Measurements from ENCODE around the gene IGSF9. TPM values are rescaled to one million over a fixed set of nuclear protein-coding genes. Genes with fewer than 3 reads are reported as not detected.

Gene IGSF9
- total and polyA plus RNA-seq, 2 donors: 1.6 to 1.7 TPM

DNA sequence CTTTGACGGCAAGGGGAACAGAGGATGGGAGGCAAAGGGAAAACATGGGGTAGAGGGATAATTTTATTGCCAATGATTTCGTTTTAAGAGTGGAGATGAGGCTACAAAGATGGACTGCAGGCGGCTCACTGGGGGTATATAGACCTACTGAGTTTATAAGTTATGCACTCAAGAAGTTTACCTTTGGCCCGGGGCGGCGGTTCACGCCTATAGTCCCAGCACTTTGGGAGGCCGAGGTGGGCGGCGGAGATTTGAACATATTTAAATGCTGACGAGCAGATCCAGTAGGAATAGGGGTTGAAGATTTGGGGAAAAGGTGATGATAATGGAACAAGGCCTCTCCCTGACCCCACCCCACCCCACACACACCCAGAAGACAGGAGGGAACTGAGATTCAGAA lies 16.8 kb upstream of the IGSF9 start:
- no peak for DNase-seq (ENCODE audit: extremely low spot score)
- Histone ChIP-seq H3K36me3 (ENCODE audit: insufficient read depth) (no peaks in the 10 kb centered on the region), H3K4me1 (ENCODE audit: insufficient read depth) (peaks cover 1% of the 10 kb centered on the region), H3K27ac (ENCODE audit: low read depth) (no peak overlapping the region), H3K4me3 (ENCODE audit: low read depth, low read length) (no peak overlapping the region)
- 77% methylated on average over 11 of the region's 11 CpGs for WGBS

DNA sequence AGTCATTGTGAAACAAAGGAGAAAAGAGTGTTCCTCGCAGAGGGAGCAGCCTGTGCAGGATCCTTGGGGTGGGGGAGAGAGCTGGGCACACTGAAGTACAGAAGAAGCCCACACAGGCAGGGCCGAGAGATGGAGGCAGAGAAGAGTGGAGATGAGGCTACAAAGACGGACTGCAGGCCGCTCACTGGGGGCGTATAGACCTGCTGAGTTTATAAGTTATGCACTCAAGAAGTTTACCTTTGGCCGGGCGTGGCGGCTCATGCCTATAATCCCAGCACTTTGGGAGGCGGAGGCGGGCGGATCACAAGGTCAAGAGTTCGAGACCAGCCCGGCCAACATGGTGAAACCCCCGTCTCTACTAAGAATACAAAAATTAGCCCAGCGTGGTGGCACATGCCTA lies 16.2 kb upstream of the IGSF9 start:
- no peaks in the 10 kb centered on the region for H3K36me3 ChIP-seq (ENCODE audit: insufficient read depth)
- H3K4me3 ChIP-seq (ENCODE audit: low read depth, low read length): no peak overlapping the region
- H3K27ac ChIP-seq (ENCODE audit: low read depth): no peak overlapping the region
- H3K4me1 ChIP-seq (ENCODE audit: insufficient read depth): peaks cover 1% of the 10 kb centered on the region
- 34% methylated on average over 15 of the region's 15 CpGs for WGBS
- no peak for DNase-seq (ENCODE audit: extremely low spot score)

DNA sequence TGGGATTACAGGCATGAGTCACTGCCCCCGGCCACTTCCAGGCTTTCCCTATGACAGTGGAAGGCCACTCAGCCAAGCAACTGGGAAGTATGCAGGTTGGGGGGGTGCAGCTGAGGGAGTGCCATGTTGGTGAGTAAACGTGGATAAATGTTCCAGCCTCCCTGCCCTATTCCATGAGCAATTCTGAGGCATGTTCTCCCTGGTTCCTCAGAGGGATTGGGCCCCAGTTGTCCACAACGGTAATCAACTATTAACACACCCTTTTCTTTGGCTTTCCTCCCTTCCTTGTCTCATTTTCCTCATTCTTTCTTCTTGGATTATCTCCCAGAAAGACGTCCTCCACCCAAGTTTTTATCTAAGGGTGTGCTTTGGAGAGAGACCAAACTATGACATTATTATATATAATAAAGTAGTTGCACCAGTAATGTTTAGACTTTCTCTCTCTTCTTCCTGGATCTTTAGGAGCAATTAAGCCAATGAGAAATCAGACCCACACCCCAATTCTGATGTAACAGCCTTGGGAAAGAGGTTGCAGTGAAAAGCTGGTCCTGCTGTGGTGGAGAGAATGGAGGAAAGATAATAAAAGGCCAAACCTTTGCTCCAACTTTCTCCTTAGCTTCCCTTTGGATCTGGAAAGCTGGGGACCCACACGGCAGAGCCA lies 15.4 kb upstream of the IGSF9 start:
- Histone ChIP-seq H3K36me3 (ENCODE audit: insufficient read depth) (no peaks in the 10 kb centered on the region), H3K27ac (ENCODE audit: low read depth) (no peak overlapping the region), H3K4me3 (ENCODE audit: low read depth, low read length) (no peak overlapping the region), H3K4me1 (ENCODE audit: insufficient read depth) (peaks cover 1% of the 10 kb centered on the region)
- DNase-seq (ENCODE audit: extremely low spot score): no peak
- 22% methylated on average over 5 of the region's 5 CpGs for WGBS

DNA sequence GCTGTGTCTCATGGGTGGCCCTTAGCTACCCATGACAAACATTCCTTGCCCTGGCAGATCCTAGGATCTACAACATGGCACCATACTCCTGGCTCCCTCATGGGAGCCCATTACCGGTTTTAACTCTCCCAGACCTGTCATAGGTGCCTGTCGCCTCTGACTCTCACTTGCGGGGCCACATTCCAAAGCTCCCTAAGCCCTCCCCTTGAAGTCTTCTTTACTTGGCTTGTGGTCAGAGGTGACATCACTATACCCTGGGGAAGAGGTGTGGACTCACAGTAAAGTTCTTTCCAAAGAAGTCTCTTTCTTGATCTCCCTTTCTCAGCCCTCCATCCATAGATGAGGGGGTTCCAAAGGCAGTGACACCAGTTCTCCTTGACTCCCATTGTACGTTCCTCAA lies 14.0 kb upstream of the IGSF9 start:
- H3K36me3 ChIP-seq (ENCODE audit: insufficient read depth): no peaks in the 10 kb centered on the region
- no peak overlapping the region for H3K27ac ChIP-seq (ENCODE audit: low read depth)
- WGBS: 65% methylated on average over 4 of the region's 4 CpGs
- no peak overlapping the region for H3K4me3 ChIP-seq (ENCODE audit: low read depth, low read length)
- DNase-seq (ENCODE audit: extremely low spot score): no peak
- H3K4me1 ChIP-seq (ENCODE audit: insufficient read depth): peaks cover 1% of the 10 kb centered on the region

DNA sequence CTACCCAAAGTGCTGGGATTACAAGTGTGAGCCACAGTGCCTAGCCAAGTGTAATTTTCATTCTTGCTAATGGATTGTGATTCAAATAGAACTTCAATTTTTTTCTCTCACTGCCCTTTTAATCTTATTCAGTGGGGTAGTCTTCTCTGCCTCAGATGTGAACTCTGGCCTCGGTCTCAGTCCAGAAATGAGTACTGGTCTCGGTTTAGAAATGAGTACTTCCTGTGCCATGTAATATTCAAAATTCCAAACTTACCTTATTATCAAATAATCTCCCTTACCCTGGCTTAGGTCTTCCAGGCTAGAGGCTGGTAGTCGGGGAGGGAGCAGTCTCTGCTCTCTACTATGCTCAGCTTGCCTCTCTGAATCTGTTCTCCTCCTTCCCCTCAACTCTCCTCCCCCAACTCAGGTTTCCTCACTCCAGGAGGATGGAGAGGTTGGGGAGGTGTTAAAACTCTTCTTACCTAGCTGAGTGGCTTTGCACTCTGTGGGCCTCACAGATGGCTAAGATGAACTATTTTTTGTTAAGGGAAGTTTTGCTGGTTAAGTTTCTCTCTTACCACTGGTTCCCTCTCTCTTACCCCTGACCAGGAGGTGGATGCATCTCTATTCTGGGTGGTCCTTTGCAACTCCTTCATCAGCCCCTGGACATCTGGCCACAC lies 13.4 kb upstream of the IGSF9 start:
- Histone ChIP-seq H3K4me1 (ENCODE audit: insufficient read depth) (peaks cover 1% of the 10 kb centered on the region), H3K27ac (ENCODE audit: low read depth) (no peak overlapping the region), H3K36me3 (ENCODE audit: insufficient read depth) (no peaks in the 10 kb centered on the region), H3K4me3 (ENCODE audit: low read depth, low read length) (no peak overlapping the region)
- no peak for DNase-seq (ENCODE audit: extremely low spot score)
- WGBS: 83% methylated on average over 3 of the region's 3 CpGs

DNA sequence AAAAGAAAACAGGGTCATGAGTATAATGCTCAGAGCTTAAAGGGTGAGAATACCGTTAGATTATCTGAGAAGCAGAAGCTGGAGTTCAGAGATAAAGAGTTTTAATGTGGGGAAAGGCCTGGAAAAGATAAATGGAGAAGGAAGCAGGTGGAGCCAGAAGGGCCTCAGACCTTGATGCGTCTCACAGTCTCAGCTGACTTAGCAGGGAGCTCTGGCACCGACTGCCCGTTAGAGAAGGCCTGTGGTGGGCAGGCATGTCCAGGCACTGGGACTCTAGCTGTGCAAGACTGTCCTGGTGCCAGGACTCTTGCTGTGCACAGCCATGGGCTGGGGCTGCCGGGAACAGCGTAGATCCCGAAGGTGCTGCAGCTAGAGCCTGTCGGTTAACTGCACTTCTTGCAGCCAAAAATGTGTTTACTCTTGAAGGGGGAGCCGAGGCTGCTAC lies 12.4 kb upstream of the IGSF9 start:
- Histone ChIP-seq H3K36me3 (ENCODE audit: insufficient read depth) (no peaks in the 10 kb centered on the region), H3K4me1 (ENCODE audit: insufficient read depth) (peaks cover 1% of the 10 kb centered on the region), H3K4me3 (ENCODE audit: low read depth, low read length) (no peak overlapping the region), H3K27ac (ENCODE audit: low read depth) (no peak overlapping the region)
- no peak for DNase-seq (ENCODE audit: extremely low spot score)
- WGBS: 27% methylated on average over 9 of the region's 9 CpGs

DNA sequence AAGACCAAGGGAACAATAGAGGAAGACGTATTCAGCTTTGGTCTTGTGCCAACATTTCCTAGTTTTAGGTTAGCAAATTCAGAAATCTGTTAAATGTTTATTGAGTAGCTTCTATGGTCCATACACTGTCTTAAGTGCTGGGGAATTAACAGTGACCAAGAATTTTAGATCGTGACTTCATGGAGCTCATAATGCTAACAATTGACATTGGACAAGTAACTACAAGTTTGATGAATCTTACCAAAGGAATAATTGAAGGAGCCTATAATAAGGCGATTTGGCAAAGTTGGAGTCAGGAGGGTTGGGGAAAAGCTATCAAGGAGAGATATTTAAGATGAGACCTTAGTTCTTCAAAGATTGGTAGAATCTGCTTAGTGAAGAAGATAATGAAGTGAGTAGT lies 10.0 kb upstream of the IGSF9 start:
- no peak overlapping the region for H3K4me3 ChIP-seq (ENCODE audit: low read depth, low read length)
- H3K4me1 ChIP-seq (ENCODE audit: insufficient read depth): no peaks in the 10 kb centered on the region
- no peaks in the 10 kb centered on the region for H3K36me3 ChIP-seq (ENCODE audit: insufficient read depth)
- H3K27ac ChIP-seq (ENCODE audit: low read depth): no peak overlapping the region
- WGBS: 88% methylated on average over 3 of the region's 3 CpGs
- DNase-seq (ENCODE audit: extremely low spot score): no peak

DNA sequence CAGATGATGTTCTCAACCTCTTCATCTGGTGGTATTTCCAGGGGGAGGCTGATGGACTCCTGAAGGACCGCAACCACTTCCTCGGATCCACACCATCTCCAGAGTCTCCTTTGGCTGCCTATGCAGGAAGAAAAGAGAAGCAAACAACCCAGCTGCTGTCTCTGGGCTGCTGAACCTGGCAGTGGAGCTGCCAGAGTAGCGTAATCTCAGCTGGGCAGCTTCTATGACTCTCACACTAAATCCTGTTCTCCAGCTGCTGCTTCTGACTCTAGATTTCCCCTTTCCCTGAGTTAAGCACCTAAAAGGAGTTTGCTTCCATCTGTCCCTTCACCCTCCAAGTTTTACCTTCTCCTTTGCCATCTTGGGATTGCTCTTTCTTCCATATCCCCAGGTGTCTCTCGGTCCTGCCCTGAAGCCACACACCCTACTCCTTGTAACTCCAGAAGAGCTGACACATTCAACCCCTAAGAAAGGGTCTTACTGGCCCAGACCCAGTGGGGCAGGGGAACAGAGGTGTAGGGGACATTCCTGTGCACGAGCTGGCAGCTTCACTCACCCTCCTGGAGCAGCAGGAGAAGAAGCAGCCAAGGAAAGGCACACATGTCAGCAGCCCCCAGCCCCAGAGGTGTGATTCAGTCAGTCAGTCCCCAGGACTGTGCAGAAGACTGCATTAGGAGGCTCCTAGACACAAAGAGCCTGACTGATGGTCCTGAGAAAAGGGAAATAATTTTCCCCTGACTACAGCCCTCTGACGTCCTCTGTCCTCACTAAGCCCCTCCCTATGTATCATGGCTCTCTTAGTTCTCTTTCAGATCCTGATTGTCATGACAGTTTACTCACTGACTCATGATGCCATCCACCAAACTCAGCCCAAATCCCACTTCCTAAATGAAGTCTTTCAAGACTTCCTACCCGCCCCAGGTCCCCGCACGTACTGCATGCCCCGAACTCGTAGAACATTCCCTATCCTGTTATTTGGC lies 8.4 kb upstream of the IGSF9 start, which contains the start of gene SLAMF9:
SLAMF9 (minus strand) TSS at position 702 of the 980 bp plus-strand sequence; CDS start at position 602, 100 bp downstream.
- DNase-seq (ENCODE audit: extremely low spot score): no peak
- 54% methylated on average over 11 of the region's 11 CpGs for WGBS
- H3K36me3 ChIP-seq (ENCODE audit: insufficient read depth): no peaks in the 10 kb centered on the region

DNA sequence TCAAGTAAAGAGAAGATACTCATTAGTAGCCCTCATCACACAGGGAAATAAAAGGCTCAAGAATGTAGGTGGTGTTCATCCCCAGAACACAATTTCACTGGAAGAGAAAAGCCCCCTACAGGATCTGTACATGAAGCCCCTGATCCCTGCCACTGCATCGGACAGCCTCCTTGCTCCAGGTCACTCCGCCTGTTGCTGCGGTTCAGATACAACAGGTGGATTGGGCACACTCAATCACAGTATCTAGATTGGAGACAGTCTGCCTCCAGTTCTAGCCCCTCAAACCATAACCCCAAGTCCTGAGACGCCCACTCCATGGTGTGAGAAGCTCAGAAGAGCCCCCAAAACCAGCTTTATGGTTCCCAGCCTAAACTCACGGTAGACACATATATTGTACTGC lies 7.5 kb upstream of the IGSF9 start:
- Histone ChIP-seq H3K36me3 (ENCODE audit: insufficient read depth) (no peaks in the 10 kb centered on the region), H3K4me3 (ENCODE audit: low read depth, low read length) (no peak overlapping the region), H3K4me1 (ENCODE audit: insufficient read depth) (no peaks in the 10 kb centered on the region), H3K27ac (ENCODE audit: low read depth) (no peak overlapping the region)
- no peak for DNase-seq (ENCODE audit: extremely low spot score)
- 92% methylated on average over 5 of the region's 5 CpGs for WGBS

More for the DNA sequence above, 8.4 kb upstream of the IGSF9 start, which contains the start of gene SLAMF9:
- no peak within 1 kb of the TSS for H3K27ac ChIP-seq (ENCODE audit: low read depth)
- no peak within 1 kb of the TSS for H3K4me3 ChIP-seq (ENCODE audit: low read depth, low read length)
- H3K4me1 ChIP-seq (ENCODE audit: insufficient read depth): no peaks in the 10 kb centered on the region

DNA sequence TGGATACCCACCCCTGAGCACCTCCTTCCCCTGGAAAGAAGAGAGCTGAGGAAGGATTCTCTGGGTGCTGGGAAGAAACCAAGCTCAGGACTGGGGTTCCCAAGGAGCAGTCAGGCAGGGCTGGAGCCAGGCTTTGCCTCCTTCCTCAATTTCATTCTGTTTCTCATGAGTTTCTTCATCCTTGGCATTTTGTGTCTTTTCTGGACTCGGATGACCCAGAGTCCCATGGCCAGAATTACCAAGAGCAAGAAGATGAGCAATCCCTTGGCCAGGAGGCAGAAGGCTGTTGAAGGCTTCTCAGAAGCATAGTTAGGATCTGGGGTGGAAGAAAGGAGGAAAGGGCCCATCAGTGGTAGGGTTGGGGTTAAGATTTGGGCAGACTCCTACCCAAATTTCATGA lies 6.1 kb upstream of the IGSF9 start:
- Histone ChIP-seq H3K4me3 (ENCODE audit: low read depth, low read length) (no peak overlapping the region), H3K27ac (ENCODE audit: low read depth) (no peak overlapping the region), H3K36me3 (ENCODE audit: insufficient read depth) (no peaks in the 10 kb centered on the region), H3K4me1 (ENCODE audit: insufficient read depth) (no peaks in the 10 kb centered on the region)
- DNase-seq (ENCODE audit: extremely low spot score): no peak
- WGBS: 79% methylated on average over 1 of the region's 1 CpG

DNA sequence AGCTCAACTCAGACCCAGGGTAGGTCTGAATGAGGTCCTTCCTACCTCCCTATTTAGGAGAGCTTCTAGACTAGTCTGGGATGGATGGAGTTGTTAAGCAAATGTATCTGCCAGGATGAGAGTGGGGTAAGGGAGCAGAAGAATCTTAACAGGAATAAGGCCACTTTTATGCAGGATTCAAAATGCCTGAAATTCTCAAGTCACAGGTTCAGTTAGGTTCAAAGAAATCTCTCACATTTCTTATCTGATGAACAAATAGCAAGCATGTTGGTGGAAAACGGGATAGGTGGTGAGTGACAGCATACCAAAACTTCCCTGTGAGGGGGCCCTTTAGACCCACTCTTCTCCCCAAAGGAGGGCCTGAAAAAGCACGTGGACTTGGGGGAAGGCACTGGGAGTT lies 5.6 kb upstream of the IGSF9 start:
- DNase-seq (ENCODE audit: extremely low spot score): no peak
- Histone ChIP-seq H3K4me3 (ENCODE audit: low read depth, low read length) (no peak overlapping the region), H3K36me3 (ENCODE audit: insufficient read depth) (no peaks in the 10 kb centered on the region), H3K4me1 (ENCODE audit: insufficient read depth) (no peaks in the 10 kb centered on the region), H3K27ac (ENCODE audit: low read depth) (no peak overlapping the region)
- 86% methylated on average over 2 of the region's 2 CpGs for WGBS

DNA sequence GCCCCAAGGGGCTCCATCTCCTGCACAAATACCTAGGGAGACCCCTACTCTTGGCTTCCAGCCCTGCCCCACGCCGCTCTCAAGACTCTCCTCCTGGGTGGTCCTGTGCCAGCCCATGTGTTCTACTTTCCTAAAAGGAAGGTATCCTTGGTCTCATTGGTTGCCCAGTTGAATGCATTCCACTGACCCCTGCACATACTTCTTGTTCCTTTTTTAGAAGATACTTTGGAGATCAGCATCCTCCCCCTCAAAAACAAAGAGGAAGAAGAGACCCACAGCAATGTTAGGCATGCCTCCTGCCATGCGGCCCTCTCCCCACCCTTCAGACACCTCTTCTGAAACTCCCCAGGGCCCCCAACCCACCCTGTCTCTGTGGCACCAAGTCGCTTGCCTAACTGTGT lies 4.6 kb upstream of the IGSF9 start:
- H3K27ac ChIP-seq (ENCODE audit: low read depth): no peak overlapping the region
- 93% methylated on average over 4 of the region's 4 CpGs for WGBS
- DNase-seq (ENCODE audit: extremely low spot score): no peak
- H3K36me3 ChIP-seq (ENCODE audit: insufficient read depth): no peaks in the 10 kb centered on the region
- no peak overlapping the region for H3K4me3 ChIP-seq (ENCODE audit: low read depth, low read length)
- no peaks in the 10 kb centered on the region for H3K4me1 ChIP-seq (ENCODE audit: insufficient read depth)

DNA sequence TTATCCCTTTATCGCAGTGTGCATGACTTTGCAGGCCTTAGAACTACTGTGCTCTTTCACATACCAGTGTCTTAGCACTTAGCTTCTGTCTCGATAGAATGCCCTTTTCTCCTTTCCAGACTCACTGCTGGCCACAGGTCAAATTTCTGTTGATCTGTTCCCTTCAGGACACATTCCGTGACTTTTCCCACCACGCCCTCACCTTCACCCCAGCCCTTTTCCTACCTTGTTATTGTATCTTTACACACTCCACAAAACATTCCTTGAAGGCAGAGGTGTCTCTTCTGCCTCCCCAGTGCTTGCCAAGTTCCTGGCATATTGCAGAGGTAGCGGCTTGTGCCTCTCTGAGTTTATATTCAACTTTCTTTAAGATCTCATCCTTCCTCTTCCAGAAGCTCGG lies 3.7 kb upstream of the IGSF9 start:
- Histone ChIP-seq H3K27ac (ENCODE audit: low read depth) (no peak overlapping the region), H3K4me1 (ENCODE audit: insufficient read depth) (no peaks in the 10 kb centered on the region), H3K4me3 (ENCODE audit: low read depth, low read length) (no peak overlapping the region), H3K36me3 (ENCODE audit: insufficient read depth) (no peaks in the 10 kb centered on the region)
- no peak for DNase-seq (ENCODE audit: extremely low spot score)
- 59% methylated on average over 6 of the region's 6 CpGs for WGBS

Data from urinary bladder (tissue), 4 donors.